H1 (cell line): ENCODE results near the gene HPRT1. TPM values are rescaled to one million over a fixed set of nuclear protein-coding genes. Genes with fewer than 3 reads are reported as not detected.

Experiments used
- CTCF ChIA-PET: fragments of 300-600 bp; sonication (Branson Sonifier 250); formaldehyde crosslinking; loops from one replicate; lab custom pipeline; 2021; ENCODE audit not compliant: partially characterized antibody; lab: Charles Lee
- POLR2A ChIA-PET: fragments of 300-600 bp; sonication (Branson Sonifier 250); formaldehyde crosslinking; loops from one replicate; lab custom pipeline; 2021; ENCODE audit warnings: inconsistent platforms; ENCODE audit not compliant: partially characterized antibody; lab: Charles Lee
- DNase-seq, 2 experiments: peaks; one replicate each; pipeline versions ENCODE4 v3.0.0 to v3.0.0-alpha.2; 2010 to 2022; ENCODE audit warnings: low spot score in 2 of 2, low read depth in 1 of 2, mixed read lengths in 1 of 2
- FAIRE-seq: peaks from 2 replicates; lab custom pipeline; 2011; peaks lifted over from hg19 to GRCh38; lab: Jason Lieb, UNC
- H2AFZ ChIP-seq: 2 replicates; pipeline ENCODE4 v1.8.1; 2012; ENCODE audit warnings: low read length, inconsistent platforms
- H2AK5ac ChIP-seq: 2 replicates; pipeline ENCODE4 v1.6.1; 2013; ENCODE audit warnings: low read depth, low read length
- H2BK120ac ChIP-seq: replicated peaks from 2 replicates; pipeline ENCODE3; 2013; ENCODE audit warnings: low read depth, low read length, inconsistent platforms
- H2BK12ac ChIP-seq: 2 replicates; pipeline ENCODE4 v1.6.1; 2013; ENCODE audit warnings: low read depth, low read length
- H2BK15ac ChIP-seq: 2 replicates; pipeline ENCODE4 v1.6.1; 2013; ENCODE audit warnings: low read length
- H2BK20ac ChIP-seq: 2 replicates; pipeline ENCODE4 v1.6.1; 2013; ENCODE audit warnings: low read length
- H2BK5ac ChIP-seq: 2 replicates; pipeline ENCODE4 v1.6.1; 2013; ENCODE audit warnings: low read depth, low read length
- H3K14ac ChIP-seq: 2 replicates; pipeline ENCODE4 v1.6.1; 2013; ENCODE audit warnings: inconsistent platforms; ENCODE audit not compliant: insufficient read length
- H3K18ac ChIP-seq: 2 replicates; pipeline ENCODE4 v1.6.1; 2013; ENCODE audit warnings: low read length; ENCODE audit errors: extremely low read depth
- H3K23ac ChIP-seq: 2 replicates; pipeline ENCODE4 v1.6.1; 2013; ENCODE audit warnings: inconsistent platforms; ENCODE audit not compliant: insufficient read length
- H3K23me2 ChIP-seq: 2 replicates; pipeline ENCODE4 v1.6.1; 2013; ENCODE audit warnings: low read depth, low read length
- H3K27ac ChIP-seq: 2 replicates; pipeline ENCODE4 v1.6.1; 2011; ENCODE audit warnings: low read depth, low read length, inconsistent platforms
- H3K27me3 ChIP-seq, 4 experiments: replicated peaks in 1 of 4; 1 replicate in 1 of 4; 2 replicates in 3 of 4; pipeline versions ENCODE4 v1.6.1 to v1.8.1; 2011 to 2013; ENCODE audit warnings: low read length in 3 of 4, mild to moderate bottlenecking in 3 of 4, inconsistent platforms in 2 of 4, mixed read lengths in 2 of 4, moderate library complexity in 1 of 4; ENCODE audit not compliant: control insufficient read depth in 3 of 4, insufficient read depth in 3 of 4; ENCODE audit errors: extremely low read depth in 1 of 4
- H3K36me3 ChIP-seq, 4 experiments: 2 replicates each; pipeline versions ENCODE4 v1.6.1 to v1.8.1; 2011 to 2013; ENCODE audit warnings: mild to moderate bottlenecking in 4 of 4, low read length in 3 of 4, moderate library complexity in 2 of 4, control low read depth in 1 of 4, inconsistent platforms in 1 of 4; ENCODE audit not compliant: insufficient read depth in 4 of 4, control insufficient read depth in 2 of 4
- H3K4ac ChIP-seq: replicated peaks from 2 replicates; pipeline ENCODE3; 2013; ENCODE audit warnings: low read length, low read depth, mixed read lengths, inconsistent platforms; ENCODE audit not compliant: insufficient read length
- H3K4me1 ChIP-seq, 4 experiments: replicated peaks in 1 of 4; 1 replicate in 1 of 4; 2 replicates in 3 of 4; pipeline versions ENCODE4 v1.6.1 to v1.8.1; 2011 to 2013; ENCODE audit warnings: low read length in 3 of 4, inconsistent platforms in 2 of 4, mixed read lengths in 1 of 4; ENCODE audit not compliant: insufficient read depth in 4 of 4, control insufficient read depth in 3 of 4
- H3K4me2 ChIP-seq, 2 experiments: 2 replicates each; pipeline versions ENCODE4 v1.6.1 to v1.8.1; 2011 to 2013; ENCODE audit warnings: low read depth in 2 of 2, low read length in 2 of 2, control low read depth in 1 of 2, inconsistent platforms in 1 of 2, mild to moderate bottlenecking in 1 of 2; ENCODE audit not compliant: insufficient read depth in 1 of 2
- H3K4me3 ChIP-seq, 4 experiments: fragments of 200-600, 300-600 bp in 1 of 4; sonication (generic), shearing (Covaris generic), sonication (Bioruptor Twin) in 1 of 4; 2 replicates each; pipeline versions ENCODE4 v1.5.1 to v1.8.1; 2011 to 2016; ENCODE audit warnings: low read length in 4 of 4, low read depth in 3 of 4, control low read depth in 2 of 4, inconsistent platforms in 2 of 4, mild to moderate bottlenecking in 2 of 4, mixed read lengths in 1 of 4, moderate library complexity in 1 of 4; ENCODE audit not compliant: insufficient read depth in 2 of 4; ENCODE audit errors: extremely low read depth in 1 of 4
- H3K56ac ChIP-seq: replicated peaks from 2 replicates; pipeline ENCODE3; 2013; ENCODE audit warnings: low read depth, mild to moderate bottlenecking, mixed read lengths, low read length, inconsistent platforms; ENCODE audit not compliant: insufficient read length
- H3K79me1 ChIP-seq: 2 replicates; pipeline ENCODE4 v1.6.1; 2013; ENCODE audit warnings: low read depth, low read length, control low read depth
- H3K79me2 ChIP-seq, 2 experiments: 2 replicates each; pipeline versions ENCODE4 v1.6.1 to v1.8.1; 2012 to 2013; ENCODE audit warnings: low read length in 2 of 2, mild to moderate bottlenecking in 2 of 2, inconsistent platforms in 1 of 2; ENCODE audit not compliant: insufficient read depth in 2 of 2, control insufficient read depth in 1 of 2
- H3K9ac ChIP-seq, 4 experiments: replicated peaks in 1 of 4; 1 replicate in 1 of 4; 2 replicates in 3 of 4; pipeline versions ENCODE4 v1.6.1 to v1.8.1; 2011 to 2013; ENCODE audit warnings: low read depth in 3 of 4, low read length in 3 of 4, control low read depth in 2 of 4, mild to moderate bottlenecking in 2 of 4, moderate library complexity in 2 of 4, inconsistent platforms in 1 of 4; ENCODE audit errors: extremely low read depth in 1 of 4
- H3K9me3 ChIP-seq, 2 experiments: 2 replicates each; pipeline versions ENCODE4 v1.6.1 to v1.8.1; 2012 to 2013; ENCODE audit warnings: mild to moderate bottlenecking in 2 of 2, moderate library complexity in 2 of 2, control low read depth in 1 of 2, inconsistent platforms in 1 of 2, low read depth in 1 of 2, low read length in 1 of 2, mixed read lengths in 1 of 2; ENCODE audit not compliant: insufficient read depth in 2 of 2
- H4K20me1 ChIP-seq, 2 experiments: replicated peaks in 1 of 2; 2 replicates each; pipeline versions ENCODE3 to v1.8.1; 2011 to 2013; ENCODE audit warnings: inconsistent platforms in 2 of 2, low read length in 2 of 2, mild to moderate bottlenecking in 1 of 2; ENCODE audit not compliant: insufficient read depth in 2 of 2, control insufficient read depth in 1 of 2
- H4K5ac ChIP-seq: 2 replicates; pipeline ENCODE4 v1.6.1; 2013; ENCODE audit warnings: low read length, low read depth, mixed read lengths, inconsistent platforms; ENCODE audit not compliant: insufficient read length
- H4K8ac ChIP-seq: 2 replicates; pipeline ENCODE4 v1.8.0; 2013; ENCODE audit warnings: mild to moderate bottlenecking, moderate library complexity, low read length, inconsistent platforms; ENCODE audit not compliant: insufficient read depth; ENCODE audit errors: extremely low read depth
- H4K91ac ChIP-seq: replicated peaks from 2 replicates; pipeline ENCODE3; 2013; ENCODE audit warnings: low read length, mixed read lengths, inconsistent platforms; ENCODE audit not compliant: insufficient read length
- BCL11A ChIP-seq, 2 experiments: IDR thresholded peaks; one replicate each; pipeline ENCODE4 v1.6.1; 2011; ENCODE audit warnings: low read depth in 2 of 2, low read length in 2 of 2, mild to moderate bottlenecking in 2 of 2
- JUND ChIP-seq: IDR thresholded peaks from 2 replicates; pipeline ENCODE4 v1.6.1; 2011; ENCODE audit warnings: mild to moderate bottlenecking, improper control_type of control experiment, low read length
- USF2 ChIP-seq: IDR thresholded peaks from 2 replicates; pipeline ENCODE4 v1.6.1; 2011; ENCODE audit warnings: low read length, improper control_type of control experiment
- WGBS, 2 experiments: shearing (Covaris generic) in 1 of 2; methylation state at CpG; one replicate each; pipeline versions ENCODE4 v1.1.6 to v1.1.7; 2013 to 2015; ENCODE audit warnings: low lambda C conversion rate in 2 of 2, mixed read lengths in 2 of 2, inconsistent platforms in 1 of 2, low coverage in 1 of 2, missing lambda C conversion rate in 1 of 2; ENCODE audit not compliant: insufficient replicate concordance in 2 of 2, insufficient coverage in 1 of 2, insufficient read length in 1 of 2; ENCODE audit errors: extremely low coverage in 1 of 2, missing lambda C conversion rate in 1 of 2; 5-methylcytosine and 5-hydroxymethylcytosine counted together
- polyA plus RNA-seq, 7 experiments: library from polyadenylated mRNA; depleted of rRNA in 3 of 7; stranded (reverse) in 5 of 7; unstranded in 2 of 7; fragments of >200 nt in 5 of 7; fragments of 200-250 nt in 2 of 7; gene quantifications; 1 replicate in 5 of 7; 2 replicates in 1 of 7; 4 replicates in 1 of 7; pipeline versions ENCODE4 v1.2.1 to v1.2.3, GENCODE V29; 2011 to 2013; ENCODE audit warnings: missing spikeins in 2 of 7, mixed read lengths in 2 of 7
- total RNA-seq: library from RNA; stranded (reverse); fragmentation: NEBNext Ultra II Directional; extraction: Animal tissue kit (Norgen Biotek cat#: 25700); gene quantifications from 2 replicates; pipeline ENCODE4 v1.2.1, GENCODE V29; 2021

Gene HPRT1
- total and polyA plus RNA-seq, 2 of the 8 experiments (the other 6 are each of a cell fraction or from before 2014, with no cell fraction given) = 16.9 to 49.5 TPM

- Histone ChIP-seq H2BK5ac (no peak overlapping the region), H4K20me1 (no peaks in the 10 kb centered on the region), H2BK20ac (no peak overlapping the region), H4K8ac (no peak overlapping the region), H3K36me3 (no peaks in the 10 kb centered on the region), H3K4me1 (peaks cover 0 to 3% (median 0%) of the 10 kb centered on the region in 4 experiments; a peak in 1 of 7 replicates), H3K9ac (no peak overlapping the region), H3K4me2 (no peak overlapping the region), H2AFZ (no peak overlapping the region), H3K9me3 (no peaks in the 10 kb centered on the region), H3K27ac (no peak overlapping the region), H3K23ac (no peak overlapping the region), H3K27me3 (no peaks in the 10 kb centered on the region), H3K79me2 (no peaks in the 10 kb centered on the region), H2AK5ac (no peak overlapping the region), H3K4me3 (no peak overlapping the region), H3K56ac (no peak overlapping the region), H2BK15ac (no peak overlapping the region), H3K14ac (no peak overlapping the region), H3K4ac (no peak overlapping the region), H3K79me1 (no peaks in the 10 kb centered on the region), H4K91ac (no peak overlapping the region), H4K5ac (no peak overlapping the region), H2BK12ac (no peak overlapping the region), H3K18ac (no peak overlapping the region), H3K23me2 (no peaks in the 10 kb centered on the region), H2BK120ac (no peak overlapping the region)
- no peak for FAIRE-seq
- ChIA-PET POLR2A (no interaction called here), CTCF (interaction anchor here (1.1 kb wide), 1 partner anchor 270 kb away, joined by 3 read pairs; no protein-coding TSS in a partner anchor)
- DNase-seq = no peak
- WGBS, 2 experiments = 83% methylated on average over 9 of the region's 9 CpGs; no CpG with 5 or more reads in 1 of the 2 experiments
- peak; percentile 48; the same call in 1 of the 2 replicates for TF ChIP-seq JUND
- no peak for TF ChIP-seq USF2
- TF ChIP-seq BCL11A (IDR thresholded peaks at IDR 0.05; ENCODE audit: low read depth in 2 of 2, low read length in 2 of 2) = no peak
Measured at GRCh38 chrX:134512566-134512965, 52.6 kb downstream of the HPRT1 start.
